Stimulated activated CD8-positive, alpha-beta memory T cell treated with anti-CD3 and anti-CD28 coated beads, Interleukin-12 subunit alpha, Interleukin-12 subunit beta, amount 100 ng/mL, for 1 hour (primary cell): ENCODE results near the gene DOCK11.
"Not testable (repeated sequence)": the region's sequence is repeated elsewhere in the genome, so short reads cannot be mapped to it uniquely, and the experiment has no call there.

Source experiments
- DNase-seq: peaks from one replicate; pipeline ENCODE4 v3.0.0-alpha.2; 2020; ENCODE audit warnings: low read depth

The DOCK11 gene

DNA sequence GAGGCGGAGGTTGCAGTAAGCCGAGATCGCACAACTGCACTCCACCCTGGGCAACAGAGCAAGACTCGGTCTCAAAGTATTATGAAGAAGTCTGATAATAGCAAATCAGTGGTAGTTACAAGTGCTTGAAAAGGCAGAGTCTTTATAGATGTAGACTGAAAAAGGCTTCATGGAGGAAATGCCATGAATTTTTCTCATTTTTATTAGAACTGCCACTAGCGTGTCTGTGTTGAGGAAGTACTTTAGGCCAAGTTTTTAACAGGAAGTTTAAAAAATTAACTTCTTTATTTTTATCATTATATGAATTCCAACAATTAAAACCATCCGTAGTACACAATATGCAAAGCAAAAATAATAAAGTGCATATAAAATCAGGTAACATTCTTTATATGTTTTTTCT, 199.0 kb downstream of the DOCK11 start:
- DNase-seq: no peak

DNA sequence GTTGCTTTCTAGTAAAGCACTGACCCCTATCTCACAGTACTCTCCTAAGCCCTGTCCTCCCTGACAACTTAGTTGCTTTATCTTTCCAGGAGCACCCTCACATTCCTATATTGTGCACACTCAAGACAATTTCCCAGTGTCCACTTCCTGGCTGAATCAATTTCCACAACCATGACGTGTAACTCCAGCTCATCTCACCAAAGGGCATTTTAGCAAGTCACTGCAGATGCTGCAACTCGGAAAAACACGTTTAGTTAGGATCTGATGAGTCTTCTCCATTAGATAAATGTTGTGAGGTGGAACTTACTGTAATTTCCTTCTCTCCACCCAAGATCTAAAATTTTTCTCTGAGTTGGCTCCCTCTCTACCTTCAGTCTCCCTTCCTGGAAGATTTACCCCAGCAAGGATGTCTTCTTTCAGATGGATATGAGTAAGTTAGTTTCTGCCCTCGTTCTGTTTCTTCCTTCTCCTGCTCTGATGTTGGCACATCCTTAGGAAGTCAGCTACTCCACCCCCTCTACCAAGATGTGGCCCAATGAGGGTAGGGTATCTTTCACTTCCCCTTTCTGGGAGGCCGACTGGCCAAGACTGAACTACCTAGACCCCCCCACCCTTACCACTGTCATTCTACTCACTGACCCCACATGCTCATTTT, 203.0 kb downstream of the DOCK11 start:
- no peak for DNase-seq

DNA sequence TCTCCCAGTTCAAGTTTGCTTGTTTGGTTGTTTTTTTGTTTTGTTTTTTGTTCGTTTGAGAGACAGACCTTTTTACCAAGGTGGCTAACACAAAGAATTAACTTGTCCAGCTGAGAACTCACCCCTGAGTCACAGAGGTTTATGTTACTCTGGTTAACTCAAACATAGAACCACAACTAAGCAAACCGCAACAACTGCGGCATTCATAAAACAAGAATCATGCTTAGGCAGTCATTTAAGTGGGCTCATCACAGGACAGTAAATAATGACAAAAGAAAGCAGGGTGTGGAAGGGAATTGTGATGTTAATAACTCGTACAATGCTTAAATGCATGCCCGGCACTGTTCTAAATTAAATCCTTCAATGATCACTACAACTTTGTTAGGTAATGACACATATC, 207.1 kb downstream of the DOCK11 start:
- DNase-seq: no peak

DNA sequence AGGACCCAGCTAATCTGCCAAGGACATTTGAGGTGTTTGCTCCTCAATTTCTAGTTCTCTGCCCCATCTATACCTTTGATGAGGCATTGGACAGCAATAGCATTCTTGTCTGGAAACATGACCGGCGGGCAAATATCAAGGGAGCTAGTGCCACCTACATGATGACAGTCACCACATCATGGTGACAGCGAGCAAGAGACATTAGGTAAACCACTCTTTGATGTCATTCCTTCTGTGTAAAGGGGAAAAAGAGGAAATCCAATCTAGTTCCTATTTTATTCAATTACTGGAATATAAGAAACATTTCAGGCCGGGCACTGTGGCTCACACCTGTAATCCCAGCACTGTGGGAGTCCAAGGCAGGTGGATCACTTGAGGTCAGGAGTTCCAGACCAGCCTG, 211.1 kb downstream of the DOCK11 start:
- DNase-seq: no peak

DNA sequence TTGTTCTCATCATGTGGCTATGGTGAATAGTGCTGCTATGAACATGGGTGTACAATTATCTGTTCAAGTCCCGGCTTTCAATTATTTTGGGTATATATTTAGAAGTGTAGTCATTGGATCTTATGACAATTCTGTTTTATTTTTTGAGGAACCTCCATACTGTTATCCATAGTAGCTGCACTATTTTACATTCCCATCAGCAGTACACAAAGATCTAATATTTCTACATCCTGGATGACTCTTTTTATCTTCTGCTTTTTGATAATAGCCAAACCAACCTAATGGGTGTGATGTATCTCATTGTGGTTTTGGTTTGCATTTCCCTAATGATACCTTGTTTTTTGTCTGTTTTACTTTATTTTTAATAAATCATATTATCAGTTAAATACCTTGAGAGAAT, 218.9 kb downstream of the DOCK11 start:
- no peak for DNase-seq

DNA sequence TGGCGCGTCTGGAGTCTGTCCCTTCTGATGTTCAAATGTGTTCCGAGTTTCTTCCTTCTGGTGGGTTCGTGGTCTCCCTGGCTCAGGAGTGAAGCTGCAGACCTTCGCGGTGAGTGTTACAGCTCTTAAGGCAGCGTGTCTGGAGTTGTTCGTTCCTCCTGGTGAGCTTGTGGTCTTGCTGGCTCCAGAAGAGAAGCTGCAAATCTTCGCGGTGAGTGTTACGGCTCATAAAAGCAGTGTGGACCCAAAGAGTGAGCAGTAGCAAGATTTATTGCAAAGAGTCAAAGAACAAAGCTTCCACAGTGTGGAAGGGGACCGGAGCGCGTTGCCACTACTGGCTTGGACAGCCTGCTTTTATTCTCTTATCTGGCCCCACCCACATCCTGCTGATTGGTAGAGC, 220.3 kb downstream of the DOCK11 start:
- not testable (repeated sequence) for DNase-seq

DNA sequence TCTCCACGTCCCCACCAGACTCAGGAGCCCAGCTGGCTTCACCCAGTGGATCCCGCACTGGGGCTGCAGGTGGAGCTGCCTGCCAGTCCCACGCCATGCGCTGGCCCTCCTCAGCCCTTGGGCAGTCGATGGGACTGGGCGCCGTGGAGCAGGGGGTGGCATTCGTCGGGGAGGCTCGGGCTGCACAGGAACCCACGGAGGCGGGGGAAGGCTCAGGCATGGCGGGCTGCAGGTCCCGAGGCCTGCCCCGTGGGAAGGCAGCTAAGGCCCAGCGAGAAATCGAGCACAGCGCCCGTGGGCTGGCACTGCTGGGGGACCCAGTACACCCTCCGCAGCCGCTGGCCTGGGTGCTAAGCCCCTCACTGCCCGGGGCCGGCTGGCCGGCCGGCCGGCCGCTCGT, 221.2 kb downstream of the DOCK11 start:
- not testable (repeated sequence) for DNase-seq

DNA sequence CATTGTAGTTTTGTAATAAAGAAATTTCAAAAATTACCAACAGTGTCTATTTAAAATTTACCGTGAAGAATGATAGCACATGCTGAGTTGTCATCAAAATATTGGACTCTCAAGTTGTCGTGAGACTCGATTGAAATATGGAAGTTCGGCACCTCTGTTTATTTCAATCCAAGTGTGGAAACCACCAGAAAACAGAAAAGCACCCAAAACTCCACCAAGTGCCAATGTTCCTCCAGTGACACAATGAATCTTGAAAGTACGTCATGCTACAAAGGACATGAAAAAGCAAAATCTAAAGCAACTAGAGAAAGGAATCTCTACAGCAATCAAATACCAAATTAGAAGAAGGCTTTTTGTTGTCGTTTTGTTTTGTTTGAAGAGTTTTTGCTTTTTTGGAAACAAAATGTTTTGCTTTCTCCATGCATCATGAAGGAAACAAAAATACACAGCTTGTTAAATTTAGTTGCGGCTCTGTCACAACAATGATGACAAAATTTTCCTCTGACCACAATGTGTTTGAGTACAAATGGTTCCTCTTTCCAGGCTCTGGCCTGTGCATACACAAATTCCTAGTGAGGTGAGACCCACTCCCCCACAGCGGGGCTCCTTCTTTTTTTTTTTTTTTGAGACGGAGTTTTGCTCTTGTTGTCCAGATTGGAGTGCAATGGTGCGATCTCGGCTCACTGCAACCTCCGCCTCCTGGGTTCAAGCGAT, 222.2 kb downstream of the DOCK11 start:
- DNase-seq: no peak

DNA sequence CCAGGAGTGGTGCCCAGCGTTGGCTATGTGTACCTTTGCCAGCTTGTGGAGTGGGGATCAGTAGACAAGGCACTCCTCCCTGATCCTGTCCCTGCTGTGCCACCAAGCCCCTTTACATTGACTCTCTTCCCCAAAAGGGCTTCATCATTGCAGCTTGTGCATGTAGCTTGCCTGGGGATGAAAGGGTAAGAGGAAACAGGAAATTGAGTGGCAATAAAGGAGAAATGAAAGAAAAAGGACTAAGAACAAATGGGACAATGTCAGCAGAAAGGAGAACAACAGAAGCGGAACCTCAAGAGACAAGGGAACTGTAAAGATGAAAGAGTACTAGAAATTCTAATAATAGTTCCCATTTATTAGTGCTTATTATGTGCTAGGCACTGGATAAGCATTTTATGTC, 223.1 kb downstream of the DOCK11 start:
- DNase-seq: no peak

DNA sequence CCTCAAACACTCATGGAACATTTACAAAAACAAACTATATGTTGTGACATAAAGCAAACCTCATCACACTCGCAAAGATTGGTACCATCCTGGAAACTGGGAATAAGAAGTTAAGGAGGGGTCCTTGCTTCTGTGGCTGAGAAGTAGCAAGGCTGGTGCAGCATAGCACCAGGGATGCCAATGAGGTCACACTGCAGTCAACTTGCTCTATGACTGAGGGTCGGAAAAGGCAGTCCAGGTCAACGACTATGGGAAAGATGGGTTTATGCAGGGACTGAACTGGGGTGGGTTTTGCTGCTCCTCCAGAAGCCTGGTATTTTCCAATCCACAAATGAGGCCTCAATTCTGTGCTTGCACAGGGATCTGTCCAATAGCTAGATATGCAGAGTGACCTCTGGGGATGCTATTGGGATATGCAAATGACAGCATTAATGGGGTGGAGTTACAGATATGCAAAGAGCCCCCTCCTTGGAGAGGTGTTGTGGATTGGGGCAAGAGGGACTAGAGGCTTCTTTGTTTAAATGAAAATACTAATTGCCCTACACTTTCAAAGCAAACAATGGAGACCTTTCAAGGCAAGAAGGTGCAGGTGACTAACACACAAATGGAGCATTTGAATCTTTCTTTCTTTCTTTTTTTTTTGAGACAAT, 224.6 kb downstream of the DOCK11 start:
- DNase-seq: no peak

DNA sequence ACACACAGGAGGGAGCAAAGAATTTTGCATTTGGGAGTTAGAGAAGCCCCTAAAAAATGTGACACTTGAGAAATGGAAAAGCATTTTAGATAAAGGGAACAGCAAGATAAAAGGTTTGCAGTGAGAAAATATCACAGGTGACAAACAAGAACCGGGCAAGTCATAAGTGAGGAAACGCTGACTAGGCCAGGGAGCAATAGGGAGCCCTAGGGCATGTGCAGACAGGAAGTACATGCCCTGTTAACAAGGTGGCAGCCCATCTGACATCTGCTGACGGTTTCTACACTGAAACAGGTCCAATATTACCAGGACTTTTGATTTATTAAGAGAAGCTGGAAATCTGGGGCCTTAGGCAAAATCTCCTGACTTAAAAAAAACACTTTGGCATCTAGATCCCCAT, 227.8 kb downstream of the DOCK11 start:
- DNase-seq: no peak

DNA sequence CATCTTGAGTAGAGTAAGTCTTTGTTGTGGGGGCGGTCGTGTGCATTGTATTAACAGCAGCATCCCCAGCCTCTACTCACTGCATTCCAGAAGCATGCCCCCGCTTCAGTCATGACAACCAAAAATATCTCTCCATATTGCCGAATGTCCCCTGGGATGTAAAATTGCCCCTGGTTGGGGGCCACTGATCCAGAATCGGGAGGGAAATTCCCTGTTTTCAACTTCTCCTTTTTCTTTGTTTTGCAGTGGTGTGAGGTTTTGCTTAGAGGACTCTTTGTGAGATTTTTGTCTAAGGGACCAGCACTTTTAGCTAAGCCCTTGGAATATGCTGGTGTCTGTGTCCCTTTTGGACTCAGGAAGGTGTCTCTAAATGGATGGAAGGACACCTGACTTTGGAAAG, 228.8 kb downstream of the DOCK11 start:
- no peak for DNase-seq

DNA sequence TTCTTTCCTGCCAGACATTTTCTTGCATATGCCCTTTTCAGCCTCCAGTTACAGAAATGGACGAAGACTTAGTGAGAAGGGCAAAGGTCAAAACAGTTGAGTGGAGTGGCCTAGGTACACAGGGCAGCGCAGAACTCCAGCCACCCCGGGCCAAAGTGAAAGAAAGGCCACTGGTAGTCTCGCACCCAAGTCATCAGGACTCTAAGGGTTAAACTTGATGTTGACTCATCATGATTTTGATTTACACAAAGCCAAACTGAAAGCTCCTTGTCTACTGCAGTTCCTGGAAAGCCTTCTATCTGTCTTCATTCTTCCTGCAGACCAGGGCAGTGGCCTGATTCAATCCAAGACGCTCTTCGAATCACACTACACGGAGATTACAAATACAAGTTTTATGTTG, 229.2 kb downstream of the DOCK11 start:
- DNase-seq: no peak

DNA sequence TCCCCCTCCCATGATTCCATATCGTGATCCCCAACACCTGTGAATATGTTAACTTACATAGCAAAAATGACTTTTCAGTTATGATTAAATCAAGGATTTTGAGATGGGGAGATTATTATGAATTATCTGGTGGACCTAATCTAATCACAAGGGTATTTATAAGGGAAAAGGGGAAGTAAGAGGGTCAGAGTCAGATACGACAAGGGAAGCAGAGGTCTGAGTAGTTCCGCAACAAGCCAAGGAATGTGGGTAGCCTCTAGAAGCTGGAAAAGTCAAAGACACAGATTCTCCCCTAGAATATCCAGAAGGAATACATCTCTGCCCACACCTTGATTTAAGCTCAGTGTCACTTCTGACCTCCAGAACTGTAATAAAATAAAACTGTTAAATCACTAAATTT, 230.8 kb downstream of the DOCK11 start:
- no peak for DNase-seq

DNA sequence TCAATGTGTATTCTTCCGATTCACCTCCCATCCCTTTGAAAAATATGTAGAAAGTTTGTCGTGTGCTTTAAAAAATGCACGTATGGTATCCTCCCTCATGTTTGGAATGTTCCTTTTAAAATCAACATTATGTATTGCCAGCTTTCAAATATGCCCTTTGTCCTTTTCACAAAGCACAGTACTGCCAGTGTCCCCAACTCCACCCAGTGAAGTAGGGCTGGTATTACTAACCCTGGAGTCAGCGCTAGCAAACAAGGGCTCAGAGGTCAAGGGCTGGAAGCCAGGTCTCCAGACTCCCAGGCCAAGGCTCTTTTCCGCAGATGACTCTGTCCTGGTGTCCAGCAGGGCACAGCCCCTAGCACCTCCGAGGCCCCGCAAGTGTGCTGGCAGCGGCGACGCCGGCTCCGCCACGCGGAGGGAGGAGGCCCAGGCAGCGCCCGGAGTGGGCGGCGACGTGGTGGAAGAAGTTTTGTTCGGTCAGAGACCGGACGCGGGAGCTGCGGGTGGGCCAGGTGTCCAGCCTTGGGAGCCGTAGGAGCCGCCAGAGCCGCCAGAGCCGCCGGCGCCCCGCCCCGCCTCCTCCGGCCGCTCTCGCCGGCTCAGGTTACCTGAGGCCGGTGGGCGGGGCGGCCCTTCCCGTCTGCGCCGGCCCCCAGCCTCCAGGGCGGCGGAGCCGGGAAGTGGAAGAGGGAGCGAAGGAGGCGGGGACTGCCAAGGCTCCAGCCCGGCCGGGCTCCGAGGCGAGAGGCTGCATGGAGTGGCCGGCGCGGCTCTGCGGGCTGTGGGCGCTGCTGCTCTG, 231.5 kb downstream of the DOCK11 start, which contains the start of gene IL13RA1:
Gene IL13RA1 (plus strand): TSS at position 720 of the 799 bp plus-strand sequence. CDS start 33 bp downstream, at position 753.
- DNase-seq: no peak

DNA sequence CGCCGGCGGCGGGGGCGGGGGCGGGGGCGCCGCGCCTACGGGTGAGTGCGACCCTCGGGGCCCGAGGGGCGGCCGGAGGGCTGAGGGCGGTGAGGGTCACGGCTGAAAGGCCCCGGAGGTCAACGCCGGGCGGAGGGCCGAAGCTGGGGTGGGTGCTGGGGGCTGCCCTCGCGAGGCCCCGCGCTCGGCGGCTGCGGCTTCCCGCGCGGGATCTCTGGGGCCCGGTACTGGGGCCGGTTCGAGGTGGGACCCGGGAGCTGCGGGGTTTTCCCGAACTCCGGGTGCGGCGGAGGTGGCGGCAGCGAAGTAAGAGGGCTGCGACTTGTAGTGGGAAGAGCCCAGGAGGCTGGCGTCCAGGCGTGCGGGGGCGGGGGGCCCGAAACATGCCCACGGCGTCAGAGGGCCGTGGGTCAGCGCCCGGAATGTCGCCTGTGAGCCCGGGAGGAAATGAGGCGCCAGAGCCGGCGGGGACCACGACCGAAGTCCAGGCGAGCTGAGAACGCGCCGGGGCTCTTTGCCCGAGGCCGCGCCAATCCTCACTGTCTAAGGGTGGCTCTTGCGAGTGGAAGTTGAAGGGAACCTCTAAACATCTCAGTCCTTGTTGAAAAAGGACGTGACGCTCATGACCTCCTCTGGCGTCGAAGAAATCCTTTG, 232.2 kb downstream of the DOCK11 start:
- DNase-seq: no peak

DNA sequence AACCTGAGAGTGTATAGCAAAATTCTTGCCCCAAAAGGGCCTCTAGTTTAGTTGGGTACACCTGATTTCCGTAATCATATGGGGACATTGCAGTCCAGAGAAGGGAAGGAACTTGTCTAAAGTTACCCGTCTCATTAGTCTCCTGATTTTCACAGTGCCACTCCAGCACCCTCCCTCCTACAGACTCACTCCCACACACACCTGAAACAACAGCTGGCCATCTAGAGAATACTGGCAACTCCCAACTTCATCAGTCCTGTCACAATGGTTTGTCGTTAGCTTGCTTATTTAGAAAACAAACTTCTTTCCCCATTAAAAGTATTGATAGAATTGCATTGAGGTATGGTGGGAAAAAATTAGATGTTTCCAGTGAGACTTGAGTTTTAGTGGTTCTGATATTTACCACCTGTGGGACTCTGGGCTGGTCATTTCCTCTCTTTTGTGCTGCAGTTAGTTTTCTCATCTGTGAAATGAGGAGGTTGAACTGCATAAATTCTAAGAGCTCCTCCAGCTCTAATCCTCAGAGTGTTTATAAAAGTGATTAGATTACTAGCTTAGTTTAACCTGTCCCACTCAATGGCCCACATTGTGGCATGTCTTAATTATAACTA, 233.5 kb downstream of the DOCK11 start:
- no peak for DNase-seq

DNA sequence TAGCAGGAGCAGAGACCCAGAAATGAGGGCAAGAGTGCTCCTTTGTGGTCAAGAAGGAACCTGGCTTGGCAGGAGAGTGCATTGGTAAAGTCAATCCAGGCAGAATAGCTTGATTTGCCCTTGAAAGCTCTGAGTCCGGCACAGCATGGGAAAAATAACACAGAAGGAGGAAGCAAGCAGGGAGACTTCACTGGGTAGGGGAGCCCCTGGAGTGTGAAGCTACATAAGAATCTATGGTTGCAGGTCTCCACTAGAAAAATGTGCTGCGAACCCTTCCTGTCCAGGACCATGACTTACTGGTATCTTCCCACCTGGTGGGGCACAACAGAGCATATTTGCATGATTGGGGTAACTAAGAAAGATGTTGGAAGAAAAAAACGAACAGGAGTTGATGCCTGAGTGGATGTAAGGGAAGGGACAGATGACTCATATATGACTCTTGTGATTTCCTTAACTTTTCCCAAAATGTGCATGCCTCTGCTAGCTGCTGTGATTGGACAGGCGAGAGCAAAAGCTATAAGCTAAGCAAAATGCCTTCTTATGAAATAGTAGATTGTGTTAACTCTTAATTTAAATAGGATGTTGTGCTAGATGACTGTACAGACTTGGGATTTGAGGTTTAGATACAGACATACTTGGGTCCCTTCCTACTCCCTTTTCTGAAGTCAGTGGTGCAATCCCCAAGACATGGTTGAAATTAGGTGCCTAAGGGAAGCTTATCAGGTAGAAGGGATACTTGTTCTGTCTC, 235.1 kb downstream of the DOCK11 start:
- DNase-seq: no peak

DNA sequence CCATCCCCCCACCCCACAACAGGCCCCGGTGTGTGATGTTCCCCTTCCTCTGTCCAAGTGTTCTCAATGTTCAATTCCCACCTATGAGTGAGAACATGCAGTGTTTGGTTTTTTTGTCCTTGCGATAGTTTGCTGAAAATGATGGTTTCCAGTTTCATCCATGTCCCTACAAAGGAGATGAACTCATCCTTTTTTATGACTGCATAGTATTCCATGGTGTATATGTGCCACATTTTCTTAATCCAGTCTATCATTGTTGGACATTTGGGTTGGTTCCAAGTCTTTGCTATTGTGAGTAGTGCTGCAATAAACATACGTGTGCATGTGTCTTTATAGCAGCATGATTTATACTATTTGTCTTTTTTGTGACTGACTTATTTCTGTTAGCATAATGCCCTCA, 236.9 kb downstream of the DOCK11 start:
- DNase-seq: not testable (repeated sequence)

DNA sequence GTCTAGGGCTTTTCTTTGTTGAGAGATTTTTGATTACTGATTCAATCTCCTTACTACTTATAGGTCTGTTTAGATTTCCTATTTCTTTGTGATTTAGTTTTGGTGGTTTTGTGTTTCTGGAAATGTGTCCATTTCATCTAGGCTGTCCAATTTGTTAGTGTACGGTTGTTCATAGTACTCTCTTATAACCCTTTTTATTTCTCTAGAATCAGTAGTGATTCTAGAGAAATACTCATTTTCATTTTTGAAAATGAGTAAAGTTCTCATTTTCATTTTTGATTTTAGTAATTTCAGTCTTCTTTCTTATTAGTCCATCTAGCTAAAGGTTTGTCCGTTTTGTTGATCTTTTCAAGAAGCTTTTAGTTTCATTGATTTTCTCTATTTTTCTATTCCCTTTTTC, 239.3 kb downstream of the DOCK11 start:
- DNase-seq: no peak
